Measurements from ENCODE around the gene COA1.

The COA1 gene

DNA sequence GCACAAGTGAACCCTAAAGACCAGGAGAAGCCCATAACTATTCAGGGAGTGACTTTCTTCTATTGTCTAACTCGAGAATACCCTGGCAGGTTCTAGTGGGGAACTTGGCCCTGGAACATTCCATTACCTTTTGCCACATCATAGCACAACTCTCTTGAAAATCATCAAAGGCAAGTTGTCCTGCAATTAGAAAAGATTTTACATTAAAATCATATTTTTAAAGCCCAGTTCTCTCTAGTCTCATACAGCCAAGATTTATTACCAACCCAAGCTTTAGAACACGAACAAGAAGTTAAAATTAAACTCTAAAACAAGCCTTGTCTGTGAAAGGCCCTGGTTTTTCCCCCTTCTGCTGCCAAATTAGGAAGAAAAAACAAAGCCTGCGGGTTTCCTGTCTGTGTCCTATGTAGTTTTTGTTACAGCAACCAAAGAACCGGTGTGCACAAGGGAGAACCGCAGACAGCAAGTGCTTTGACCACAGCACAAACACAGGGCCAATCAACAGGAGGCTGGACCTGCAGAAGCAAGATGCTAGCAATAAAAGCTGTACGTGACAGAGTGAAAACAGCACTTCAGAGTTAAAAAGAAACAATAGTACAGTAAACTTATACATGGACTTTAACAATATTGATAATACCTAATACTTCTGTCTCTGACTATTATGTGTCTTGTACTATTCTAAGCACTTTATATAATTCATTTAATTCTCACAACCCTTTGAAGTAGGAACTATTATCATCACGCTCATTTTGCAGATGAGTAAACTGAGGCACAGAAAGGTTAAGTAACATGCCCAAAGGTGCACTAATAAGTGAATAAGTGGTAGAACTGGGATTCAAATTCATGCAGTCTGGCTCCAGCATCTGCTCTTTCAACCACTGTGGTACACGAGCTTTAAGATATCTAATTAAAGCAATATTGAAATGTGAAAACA, 80.6 kb downstream of the COA1 start:
- Histone ChIP-seq H3K4me3 (ENCODE audit: low read length) (no peak overlapping the region), H3K27ac (ENCODE audit: low read depth, low read length) (peak overlapping the region; percentile 89), H3K27me3 (ENCODE audit: insufficient read depth, low read length) (no peaks in the 10 kb centered on the region), H3K4me1 (ENCODE audit: insufficient read depth, low read length) (peaks cover 56% of the 10 kb centered on the region), H3K36me3 (ENCODE audit: insufficient read depth, low read length) (peaks cover 36% of the 10 kb centered on the region), H3K9me3 (ENCODE audit: insufficient read depth, low read depth, low read length) (no peaks in the 10 kb centered on the region), H3K9ac (ENCODE audit: low read depth, low read length) (no peak overlapping the region; the same call in 1 of the 2 replicates)
- WGBS = 81% methylated on average over 8 of the region's 8 CpGs

DNA sequence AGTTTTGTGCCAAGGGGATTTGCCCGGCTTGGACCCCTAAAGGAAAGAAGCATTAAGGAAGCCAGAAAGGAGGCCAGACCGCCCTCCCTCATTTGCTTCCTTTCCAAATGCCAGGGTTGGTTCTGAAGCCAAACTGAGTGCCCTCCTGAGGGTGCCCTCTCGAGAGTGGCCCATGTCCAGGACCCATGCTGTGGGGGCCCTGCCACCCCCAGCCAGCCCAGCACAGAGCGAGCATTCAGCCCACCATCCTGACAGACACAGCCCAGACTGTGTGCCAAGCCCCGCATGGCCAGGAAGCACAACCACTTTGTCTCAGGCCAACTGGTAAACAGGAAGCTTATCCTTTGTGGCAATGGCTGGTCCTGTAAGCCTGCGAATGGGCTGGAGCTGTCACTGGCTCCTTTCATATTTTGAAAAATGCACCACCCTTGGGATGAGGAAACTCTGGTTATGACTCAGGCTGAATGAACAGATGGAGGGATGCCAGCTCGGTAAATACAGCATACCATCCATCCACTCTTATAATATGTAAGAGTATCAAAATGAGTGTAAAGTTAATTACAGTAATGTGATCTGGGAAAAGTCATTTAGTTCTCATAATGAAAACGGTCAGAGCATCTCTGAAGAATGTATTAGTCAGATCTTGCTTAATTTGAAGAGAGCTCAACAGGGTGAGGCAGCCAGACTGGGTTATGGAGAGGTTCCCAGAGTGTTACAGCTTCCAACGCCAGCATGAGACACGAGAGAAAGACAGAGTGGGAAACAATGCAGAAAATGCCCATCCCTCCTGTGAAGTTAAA, 81.5 kb downstream of the COA1 start:
- H3K9me3 ChIP-seq (ENCODE audit: insufficient read depth, low read depth, low read length) = no peaks in the 10 kb centered on the region
- peaks cover 56% of the 10 kb centered on the region for H3K4me1 ChIP-seq (ENCODE audit: insufficient read depth, low read length)
- no peak overlapping the region for H3K4me3 ChIP-seq (ENCODE audit: low read length)
- peaks cover 45% of the 10 kb centered on the region for H3K36me3 ChIP-seq (ENCODE audit: insufficient read depth, low read length)
- H3K27me3 ChIP-seq (ENCODE audit: insufficient read depth, low read length) = no peaks in the 10 kb centered on the region
- H3K27ac ChIP-seq (ENCODE audit: low read depth, low read length) = peak overlapping the region; percentile 89
- WGBS = 72% methylated on average over 9 of the region's 10 CpGs
- peak overlapping the region; percentile 65 for H3K9ac ChIP-seq (ENCODE audit: low read depth, low read length)

DNA sequence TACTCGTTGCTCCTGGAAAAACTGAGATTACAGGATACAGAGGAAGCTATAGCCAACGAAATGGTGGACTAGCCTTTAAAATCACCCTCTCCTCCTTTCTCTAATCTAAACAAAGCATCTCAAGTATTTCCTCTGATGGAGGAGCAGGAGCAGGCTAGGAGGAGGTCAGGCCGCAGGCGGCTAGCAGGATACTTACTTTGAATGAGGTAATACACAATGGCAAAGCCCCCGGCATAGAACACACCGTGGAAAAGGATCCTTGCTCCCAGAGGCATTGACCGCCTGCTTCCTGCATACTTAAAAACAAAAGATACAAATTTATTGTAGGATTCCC, 82.0 kb downstream of the COA1 start:
- no peaks in the 10 kb centered on the region for H3K27me3 ChIP-seq (ENCODE audit: insufficient read depth, low read length)
- H3K4me1 ChIP-seq (ENCODE audit: insufficient read depth, low read length) = peaks cover 56% of the 10 kb centered on the region
- H3K4me3 ChIP-seq (ENCODE audit: low read length) = no peak overlapping the region
- WGBS = 30% methylated on average over 7 of the region's 7 CpGs
- H3K36me3 ChIP-seq (ENCODE audit: insufficient read depth, low read length) = peaks cover 46% of the 10 kb centered on the region
- H3K27ac ChIP-seq (ENCODE audit: low read depth, low read length) = peak overlapping the region; percentile 89
- H3K9me3 ChIP-seq (ENCODE audit: insufficient read depth, low read depth, low read length) = no peaks in the 10 kb centered on the region
- peak overlapping the region; percentile 65 for H3K9ac ChIP-seq (ENCODE audit: low read depth, low read length)

DNA sequence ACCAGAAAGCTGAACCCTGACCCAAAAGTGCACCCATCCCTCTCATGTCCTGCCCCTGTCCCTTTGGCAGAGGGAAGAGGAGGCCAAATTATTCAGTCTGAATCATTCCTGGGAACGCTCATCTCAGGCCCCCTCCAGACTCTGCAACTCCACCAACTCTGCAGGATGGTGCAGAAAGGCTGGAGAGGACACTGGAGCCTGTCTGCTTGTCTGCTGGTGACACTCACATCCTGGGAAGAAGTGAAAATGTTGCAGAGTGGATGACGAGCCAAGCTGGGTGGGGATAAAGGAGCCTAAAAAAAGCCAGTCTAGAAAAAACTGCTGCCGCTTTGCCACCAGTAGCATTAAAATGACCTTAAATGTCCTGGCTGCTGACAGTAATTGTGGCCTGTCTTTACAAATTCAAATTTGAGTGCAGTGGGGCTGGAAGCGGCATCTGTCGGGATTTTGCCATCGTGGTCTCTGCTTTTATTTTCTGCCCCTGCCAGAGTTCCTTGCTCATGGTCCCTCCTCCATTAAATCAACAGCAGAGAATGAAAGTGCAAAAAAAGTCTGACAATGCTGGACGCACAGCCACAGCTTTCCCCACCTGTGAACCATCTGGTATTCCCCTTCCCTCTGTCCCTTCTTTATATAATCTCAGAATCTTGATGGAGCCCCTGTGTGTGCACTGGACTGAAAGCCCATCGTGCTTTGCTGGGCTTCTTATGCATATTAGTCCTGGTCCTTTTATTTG, 82.6 kb downstream of the COA1 start:
- Histone ChIP-seq H3K4me3 (ENCODE audit: low read length) (no peak overlapping the region), H3K9me3 (ENCODE audit: insufficient read depth, low read depth, low read length) (no peaks in the 10 kb centered on the region), H3K36me3 (ENCODE audit: insufficient read depth, low read length) (peaks cover 46% of the 10 kb centered on the region), H3K27ac (ENCODE audit: low read depth, low read length) (peak overlapping the region; percentile 89), H3K27me3 (ENCODE audit: insufficient read depth, low read length) (no peaks in the 10 kb centered on the region), H3K9ac (ENCODE audit: low read depth, low read length) (peak overlapping the region; percentile 65; the same call in 1 of the 2 replicates), H3K4me1 (ENCODE audit: insufficient read depth, low read length) (peaks cover 56% of the 10 kb centered on the region)
- 42% methylated on average over 8 of the region's 8 CpGs for WGBS

DNA sequence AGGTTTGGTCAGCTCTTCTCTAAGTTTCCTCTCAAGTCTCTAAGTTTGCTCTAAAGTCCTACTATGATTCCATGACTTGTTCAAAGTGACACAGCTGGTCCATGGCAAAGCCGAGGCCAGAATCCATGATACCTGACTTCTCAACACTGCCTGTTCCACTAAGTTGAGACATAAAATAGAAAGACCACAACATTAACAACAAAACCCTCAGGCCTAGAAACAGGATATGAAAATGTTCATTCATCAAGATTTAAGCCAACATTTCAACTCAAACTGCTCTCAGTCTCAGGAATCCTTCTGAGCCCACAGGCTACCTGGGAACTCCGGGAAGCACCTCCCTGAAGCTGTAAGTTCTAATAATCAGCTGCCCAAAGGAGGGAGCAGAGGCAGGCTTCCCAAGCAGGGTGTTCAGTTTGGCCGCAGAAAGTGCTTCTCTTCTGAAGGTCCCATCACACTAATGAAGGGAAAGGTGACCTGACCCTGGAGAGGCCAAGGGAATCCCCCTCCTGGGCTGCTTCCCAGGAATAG, 83.6 kb downstream of the COA1 start:
- H3K27ac ChIP-seq (ENCODE audit: low read depth, low read length) = no peak overlapping the region
- H3K27me3 ChIP-seq (ENCODE audit: insufficient read depth, low read length) = no peaks in the 10 kb centered on the region
- no peaks in the 10 kb centered on the region for H3K9me3 ChIP-seq (ENCODE audit: insufficient read depth, low read depth, low read length)
- peaks cover 52% of the 10 kb centered on the region for H3K36me3 ChIP-seq (ENCODE audit: insufficient read depth, low read length)
- H3K4me1 ChIP-seq (ENCODE audit: insufficient read depth, low read length) = peaks cover 48% of the 10 kb centered on the region
- WGBS = 96% methylated on average over 3 of the region's 3 CpGs
- no peak overlapping the region for H3K4me3 ChIP-seq (ENCODE audit: low read length)
- H3K9ac ChIP-seq (ENCODE audit: low read depth, low read length) = no peak overlapping the region

DNA sequence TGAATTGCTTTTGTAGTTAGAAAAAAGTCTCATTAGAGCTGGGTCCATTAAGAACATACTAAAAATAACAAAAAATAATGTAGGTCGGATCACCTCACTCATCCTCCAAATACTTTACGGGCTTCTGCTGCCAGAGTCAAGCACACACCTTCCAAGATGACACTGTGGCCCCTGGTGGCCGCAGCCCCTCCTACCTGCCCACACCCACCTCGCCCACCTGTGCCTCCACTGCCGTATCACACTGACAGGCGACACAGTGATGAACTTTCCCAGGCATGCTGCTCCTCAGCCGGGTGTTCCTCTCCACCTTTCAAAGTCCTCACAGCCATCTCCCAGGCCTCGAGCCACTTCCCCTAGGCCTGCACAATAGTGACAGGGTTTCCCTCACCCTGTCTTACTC, 85.5 kb downstream of the COA1 start:
- H3K36me3 ChIP-seq (ENCODE audit: insufficient read depth, low read length) = peaks cover 66% of the 10 kb centered on the region
- H3K27ac ChIP-seq (ENCODE audit: low read depth, low read length) = no peak overlapping the region
- WGBS = 90% methylated on average over 8 of the region's 8 CpGs

DNA sequence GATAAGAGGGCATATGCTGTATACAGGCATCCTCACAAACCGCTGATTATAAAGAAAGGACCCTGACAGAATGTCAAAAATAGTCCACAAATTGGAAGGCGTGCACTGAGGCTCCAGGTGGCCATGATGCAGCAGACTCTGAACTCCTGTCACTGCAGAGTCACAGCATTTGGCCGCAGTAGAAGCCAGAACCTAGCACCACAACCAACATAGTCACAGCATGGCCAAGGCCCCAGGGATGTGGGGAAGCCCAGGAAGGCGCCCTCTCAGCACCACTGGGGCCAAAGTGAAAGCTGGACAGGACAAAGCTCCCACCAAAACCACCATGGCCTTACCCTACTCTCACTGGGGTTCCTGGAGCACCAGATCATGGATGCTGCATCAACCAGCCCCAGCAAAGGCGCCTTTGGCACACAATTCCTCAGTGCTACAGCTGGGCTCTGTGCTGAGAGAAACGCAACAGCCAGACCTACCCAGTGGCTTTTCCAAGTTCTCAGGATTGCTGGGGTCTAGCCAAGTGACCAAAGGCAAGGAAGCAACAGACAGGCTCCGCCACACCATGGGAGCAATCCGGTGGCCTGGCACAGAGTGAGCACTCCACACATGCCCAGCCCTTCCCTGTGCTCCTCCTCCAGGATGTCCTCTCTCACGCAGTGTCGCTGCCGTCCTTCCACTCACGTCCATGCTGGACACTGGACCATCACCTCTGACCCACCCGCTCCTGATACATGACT, 86.3 kb downstream of the COA1 start:
- WGBS = 96% methylated on average over 13 of the region's 13 CpGs
- no peaks in the 10 kb centered on the region for H3K27me3 ChIP-seq (ENCODE audit: insufficient read depth, low read length)
- H3K36me3 ChIP-seq (ENCODE audit: insufficient read depth, low read length) = peaks cover 68% of the 10 kb centered on the region
- no peak overlapping the region for H3K9ac ChIP-seq (ENCODE audit: low read depth, low read length)
- H3K27ac ChIP-seq (ENCODE audit: low read depth, low read length) = no peak overlapping the region
- no peaks in the 10 kb centered on the region for H3K9me3 ChIP-seq (ENCODE audit: insufficient read depth, low read depth, low read length)
- H3K4me3 ChIP-seq (ENCODE audit: low read length) = no peak overlapping the region
- peaks cover 32% of the 10 kb centered on the region for H3K4me1 ChIP-seq (ENCODE audit: insufficient read depth, low read length)

More for the DNA sequence above, 85.5 kb downstream of the COA1 start:
- H3K27me3 ChIP-seq (ENCODE audit: insufficient read depth, low read length) = no peaks in the 10 kb centered on the region
- H3K4me1 ChIP-seq (ENCODE audit: insufficient read depth, low read length) = peaks cover 40% of the 10 kb centered on the region
- no peak overlapping the region for H3K9ac ChIP-seq (ENCODE audit: low read depth, low read length)
- H3K4me3 ChIP-seq (ENCODE audit: low read length) = no peak overlapping the region
- H3K9me3 ChIP-seq (ENCODE audit: insufficient read depth, low read depth, low read length) = no peaks in the 10 kb centered on the region

DNA sequence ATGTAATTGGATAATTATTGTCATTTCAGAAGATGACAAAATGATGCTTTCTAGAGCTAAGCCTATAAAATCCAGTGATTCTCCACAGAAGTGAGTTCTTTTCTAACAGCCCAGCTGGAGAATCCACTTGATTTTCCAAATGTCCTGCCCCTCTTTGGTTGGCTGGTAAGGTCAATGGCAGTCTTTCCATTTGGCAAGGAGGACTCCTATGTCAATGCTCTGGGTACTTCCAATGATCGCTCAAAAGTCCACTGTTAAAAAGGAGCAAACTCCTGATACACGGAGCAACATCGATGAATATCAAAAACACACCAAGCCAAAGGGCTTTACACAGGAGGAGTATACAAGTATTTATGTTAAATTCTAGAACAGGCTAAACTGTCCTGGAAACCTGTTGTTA, 88.6 kb downstream of the COA1 start:
- WGBS = 95% methylated on average over 3 of the region's 3 CpGs

DNA sequence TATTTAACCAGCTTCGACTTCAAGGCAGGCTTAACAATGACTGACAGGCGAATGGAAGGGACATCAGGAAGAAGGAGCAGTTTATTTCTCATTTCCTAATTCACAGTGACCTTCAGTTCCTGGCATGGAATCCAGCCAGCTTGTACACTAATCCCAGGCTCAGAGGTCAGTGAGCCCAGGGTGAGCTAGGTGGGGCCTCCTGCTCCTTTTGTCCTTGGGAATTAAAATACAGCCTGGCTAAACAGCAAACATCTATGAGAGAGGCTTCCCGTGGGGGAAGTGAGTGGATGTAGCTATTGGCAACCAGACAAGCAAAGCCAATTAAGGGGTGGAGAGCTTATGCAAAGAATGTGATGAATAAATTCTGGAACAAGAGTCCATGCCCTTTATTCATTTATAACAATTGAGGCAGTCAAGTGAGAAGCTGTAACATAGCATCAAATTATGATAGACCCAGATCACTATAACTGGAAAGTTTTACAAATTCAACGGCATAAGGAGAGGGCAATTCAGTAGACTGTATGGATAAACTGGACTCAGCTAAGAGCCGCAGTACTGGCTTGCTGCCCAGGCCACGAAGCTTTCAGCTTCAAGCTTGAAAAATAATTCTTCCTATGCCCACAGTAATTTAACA, 89.3 kb downstream of the COA1 start:
- WGBS = 89% methylated on average over 6 of the region's 6 CpGs
- no peaks in the 10 kb centered on the region for H3K9me3 ChIP-seq (ENCODE audit: insufficient read depth, low read depth, low read length)
- H3K4me3 ChIP-seq (ENCODE audit: low read length) = no peak overlapping the region
- no peaks in the 10 kb centered on the region for H3K27me3 ChIP-seq (ENCODE audit: insufficient read depth, low read length)
- peak overlapping the region; percentile 32; the same call in 1 of the 2 replicates for H3K27ac ChIP-seq (ENCODE audit: low read depth, low read length)
- no peak overlapping the region for H3K9ac ChIP-seq (ENCODE audit: low read depth, low read length)
- H3K36me3 ChIP-seq (ENCODE audit: insufficient read depth, low read length) = peaks cover 79% of the 10 kb centered on the region
- H3K4me1 ChIP-seq (ENCODE audit: insufficient read depth, low read length) = peaks cover 8% of the 10 kb centered on the region; the same call in 1 of the 2 replicates

More for the DNA sequence above, 88.6 kb downstream of the COA1 start:
- no peak overlapping the region; the same call in 1 of the 2 replicates for H3K27ac ChIP-seq (ENCODE audit: low read depth, low read length)
- H3K27me3 ChIP-seq (ENCODE audit: insufficient read depth, low read length) = no peaks in the 10 kb centered on the region
- H3K9ac ChIP-seq (ENCODE audit: low read depth, low read length) = no peak overlapping the region
- no peaks in the 10 kb centered on the region for H3K9me3 ChIP-seq (ENCODE audit: insufficient read depth, low read depth, low read length)
- H3K4me1 ChIP-seq (ENCODE audit: insufficient read depth, low read length) = peaks cover 8% of the 10 kb centered on the region; the same call in 1 of the 2 replicates
- no peak overlapping the region for H3K4me3 ChIP-seq (ENCODE audit: low read length)
- H3K36me3 ChIP-seq (ENCODE audit: insufficient read depth, low read length) = peaks cover 79% of the 10 kb centered on the region
